Astrocyte (in vitro differentiated cells and primary cell): ENCODE measurements around the gene PKM. TPM values are rescaled to one million over a fixed set of nuclear protein-coding genes. Genes with fewer than 3 reads are reported as not detected.

Source experiments
- DNase-seq: peaks from one replicate; pipeline ENCODE4 v3.0.0-alpha.2; 2010; ENCODE audit warnings: low read depth
- FAIRE-seq: peaks from 2 replicates; lab custom pipeline; 2011; peaks lifted over from hg19 to GRCh38; lab: Jason Lieb, UNC
- H2AFZ ChIP-seq: 2 replicates; pipeline ENCODE4 v1.6.0; 2012; ENCODE audit warnings: low read depth, low read length, inconsistent platforms
- H3K27ac ChIP-seq: 2 replicates; pipeline ENCODE4 v1.5.1; 2011; ENCODE audit warnings: low read depth, low read length, inconsistent platforms
- H3K27me3 ChIP-seq: 2 replicates; pipeline ENCODE4 v1.6.0; 2011; ENCODE audit warnings: low read length, inconsistent platforms; ENCODE audit not compliant: insufficient read depth
- H3K36me3 ChIP-seq: 2 replicates; pipeline ENCODE4 v1.5.1; 2011; ENCODE audit warnings: low read length, inconsistent platforms; ENCODE audit not compliant: insufficient read depth
- H3K4me1 ChIP-seq: 2 replicates; pipeline ENCODE4 v1.5.1; 2011; ENCODE audit warnings: low read length, inconsistent platforms; ENCODE audit not compliant: insufficient read depth
- H3K4me2 ChIP-seq: 2 replicates; pipeline ENCODE4 v1.6.0; 2012; ENCODE audit warnings: low read length, inconsistent platforms
- H3K4me3 ChIP-seq: 2 replicates; pipeline ENCODE4 v1.5.1; 2011; ENCODE audit warnings: low read depth, mild to moderate bottlenecking, low read length, inconsistent platforms; ENCODE audit not compliant: insufficient read depth
- H3K79me2 ChIP-seq: 2 replicates; pipeline ENCODE4 v1.6.0; 2012; ENCODE audit warnings: mild to moderate bottlenecking, low read length, inconsistent platforms; ENCODE audit not compliant: insufficient read depth
- H3K9ac ChIP-seq: 2 replicates; pipeline ENCODE4 v1.6.0; 2012; ENCODE audit warnings: mild to moderate bottlenecking, low read length, inconsistent platforms
- H3K9me3 ChIP-seq: 2 replicates; pipeline ENCODE4 v1.5.1; 2012; ENCODE audit warnings: low read depth, mild to moderate bottlenecking, low read length, inconsistent platforms; ENCODE audit not compliant: insufficient read depth
- H4K20me1 ChIP-seq: 2 replicates; pipeline ENCODE4 v1.6.0; 2012; ENCODE audit warnings: low read length, inconsistent platforms; ENCODE audit not compliant: insufficient read depth
- H3K27ac Mint-ChIP-seq: one replicate; pipeline ENCODE4 v1.8.0; 2021; ENCODE audit warnings: mild to moderate bottlenecking, mixed read lengths; ENCODE audit not compliant: unreplicated experiment
- H3K27me3 Mint-ChIP-seq: one replicate; pipeline ENCODE4 v1.8.0; 2021; ENCODE audit warnings: low read depth, mixed read lengths; ENCODE audit not compliant: unreplicated experiment
- H3K36me3 Mint-ChIP-seq: one replicate; pipeline ENCODE4 v1.8.0; 2021; ENCODE audit warnings: low read depth, mixed read lengths; ENCODE audit not compliant: unreplicated experiment
- H3K4me1 Mint-ChIP-seq: one replicate; pipeline ENCODE4 v1.8.0; 2021; ENCODE audit warnings: low read depth, mixed read lengths; ENCODE audit not compliant: unreplicated experiment
- H3K4me3 Mint-ChIP-seq: one replicate; pipeline ENCODE4 v1.8.0; 2021; ENCODE audit warnings: mild to moderate bottlenecking, moderate library complexity, mixed read lengths; ENCODE audit not compliant: unreplicated experiment
- H3K9me3 Mint-ChIP-seq: one replicate; pipeline ENCODE4 v1.8.0; 2021; ENCODE audit warnings: mild to moderate bottlenecking, mixed read lengths; ENCODE audit not compliant: unreplicated experiment
- CTCF ChIP-seq: IDR thresholded peaks from 2 replicates; pipeline ENCODE4 v1.5.1; 2011; ENCODE audit warnings: low read depth, mild to moderate bottlenecking, inconsistent platforms, low read length, moderate library complexity; ENCODE audit not compliant: insufficient read depth
- EZH2 ChIP-seq: IDR thresholded peaks from 2 replicates; pipeline ENCODE4 v1.6.1; 2012; ENCODE audit warnings: mild to moderate bottlenecking, low read length, inconsistent platforms; ENCODE audit not compliant: insufficient read depth
- total RNA-seq: library from RNA; stranded (reverse); gene quantifications from 2 replicates; pipeline ENCODE4 v1.2.1, GENCODE V29; 2021

Gene PKM
- total RNA-seq, 1 donor from 2014 or later: 2,288 TPM

DNA sequence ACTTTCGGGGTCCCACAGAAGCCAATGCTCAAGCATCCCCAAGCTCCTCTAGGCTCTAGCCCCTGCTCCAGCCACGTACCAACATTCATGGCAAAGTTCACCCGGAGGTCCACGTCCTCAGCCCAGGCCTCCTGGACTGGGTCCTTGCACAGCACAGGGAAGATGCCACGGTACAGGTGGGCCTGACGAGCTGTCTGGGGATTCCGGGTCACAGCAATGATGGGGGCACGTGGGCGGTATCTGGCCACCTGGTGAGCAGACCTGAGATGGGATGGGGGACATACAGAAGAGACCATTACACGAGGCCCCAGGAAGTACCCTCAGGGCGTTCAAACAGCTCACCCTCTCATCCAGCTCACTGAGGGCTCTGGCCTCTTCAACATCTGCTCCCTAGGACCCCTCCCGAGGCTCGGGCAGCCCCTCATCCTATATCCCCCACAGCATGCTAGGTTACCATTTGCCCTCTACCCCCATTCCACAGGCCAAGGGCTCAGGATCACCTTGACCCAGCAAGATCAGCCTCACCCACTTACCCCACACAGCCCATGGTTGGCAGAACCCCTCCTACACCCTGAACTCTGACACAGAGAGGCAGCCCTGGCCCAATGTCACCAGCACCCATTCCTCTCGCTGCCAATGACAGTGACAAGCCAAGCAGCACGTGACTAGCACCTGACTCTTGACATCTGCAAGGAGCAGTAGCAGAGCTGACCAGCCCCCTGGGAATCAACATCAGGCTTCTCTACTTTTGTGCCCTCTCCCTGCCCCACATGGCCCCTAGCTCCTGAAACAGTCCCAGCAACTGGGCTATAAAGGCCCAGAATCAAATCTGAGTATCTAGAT lies 30.4 kb downstream of the PKM start:
- H3K27me3 ChIP-seq: no peaks in the 10 kb centered on the region

GRCh38 chr15:72199721-72200212 lies 31.2 kb downstream of the PKM start:
- Histone ChIP-seq H3K79me2 (peaks cover 29% of the 10 kb centered on the region), H3K27me3 (no peaks in the 10 kb centered on the region), H3K9me3 (no peaks in the 10 kb centered on the region), H4K20me1 (peaks cover 79% of the 10 kb centered on the region), H3K36me3 (peaks cover 64% of the 10 kb centered on the region), H3K9ac (no peak overlapping the region), H3K4me2 (no peak overlapping the region), H3K4me3 (no peak overlapping the region), H3K4me1 (peaks cover 18% of the 10 kb centered on the region), H2AFZ (no peak overlapping the region), H3K27ac (no peak overlapping the region)
- Mint-ChIP-seq H3K27me3 (no peaks in the 10 kb centered on the region), H3K9me3 (no peaks in the 10 kb centered on the region), H3K4me3 (no peak overlapping the region), H3K36me3 (peaks cover 30% of the 10 kb centered on the region), H3K4me1 (peaks cover 32% of the 10 kb centered on the region), H3K27ac (peak overlapping the region; percentile 41)
- DNase-seq: peak; percentile 28
- FAIRE-seq: no peak
- TF ChIP-seq EZH2 (no peak), CTCF (peak; percentile 73)

More for the DNA sequence above, 30.4 kb downstream of the PKM start:
- Mint-ChIP-seq H3K4me3 (peak overlapping the region; percentile 57), H3K27me3 (no peaks in the 10 kb centered on the region), H3K27ac (peak overlapping the region; percentile 47), H3K9me3 (no peaks in the 10 kb centered on the region), H3K36me3 (peaks cover 32% of the 10 kb centered on the region), H3K4me1 (peaks cover 36% of the 10 kb centered on the region)
- H3K79me2 ChIP-seq: peaks cover 36% of the 10 kb centered on the region
- DNase-seq (no peak), FAIRE-seq (no peak)
- H3K4me2 ChIP-seq: no peak overlapping the region
- H4K20me1 ChIP-seq: peaks cover 87% of the 10 kb centered on the region
- H3K36me3 ChIP-seq: peaks cover 73% of the 10 kb centered on the region
- no peaks in the 10 kb centered on the region for H3K9me3 ChIP-seq
- peaks cover 18% of the 10 kb centered on the region for H3K4me1 ChIP-seq
- no peak overlapping the region for H3K4me3 ChIP-seq
- TF ChIP-seq CTCF (no peak), EZH2 (no peak)
- no peak overlapping the region for H3K9ac ChIP-seq
- H2AFZ ChIP-seq: no peak overlapping the region
- no peak overlapping the region for H3K27ac ChIP-seq

DNA sequence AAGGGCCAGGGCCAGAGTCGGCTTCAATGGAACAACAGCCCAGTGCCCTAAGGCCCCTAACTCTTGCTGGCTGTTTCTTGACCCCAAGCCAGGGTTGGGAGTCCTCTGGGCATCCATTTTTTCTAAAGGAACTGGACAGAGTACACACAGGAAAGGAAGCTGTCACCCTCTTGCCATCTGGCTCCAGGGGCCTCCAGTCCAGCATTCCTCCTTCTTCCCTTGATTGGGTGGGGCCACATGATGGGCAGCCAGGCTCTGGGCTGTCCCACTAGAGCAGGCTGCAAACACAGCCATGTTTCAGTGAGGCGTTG lies 31.8 kb downstream of the PKM start:
- Histone ChIP-seq H3K4me3 (no peak overlapping the region), H3K79me2 (peaks cover 23% of the 10 kb centered on the region), H3K27me3 (no peaks in the 10 kb centered on the region), H3K9ac (no peak overlapping the region), H3K36me3 (peaks cover 58% of the 10 kb centered on the region), H3K27ac (no peak overlapping the region), H4K20me1 (peaks cover 73% of the 10 kb centered on the region), H3K9me3 (no peaks in the 10 kb centered on the region), H3K4me1 (peaks cover 16% of the 10 kb centered on the region), H3K4me2 (no peak overlapping the region), H2AFZ (no peak overlapping the region)
- Mint-ChIP-seq H3K4me1 (peaks cover 29% of the 10 kb centered on the region), H3K36me3 (peaks cover 27% of the 10 kb centered on the region), H3K27me3 (no peaks in the 10 kb centered on the region), H3K27ac (peak overlapping the region; percentile 41), H3K9me3 (no peaks in the 10 kb centered on the region), H3K4me3 (no peak overlapping the region)
- no peak for TF ChIP-seq CTCF
- TF ChIP-seq EZH2: no peak
- no peak for FAIRE-seq
- DNase-seq: no peak
